Upper lobe of left lung (tissue), 6 donors: Measurements from ENCODE around the gene FOSL2. TPM values are rescaled to one million over a fixed set of nuclear protein-coding genes. Genes with fewer than 3 reads are reported as not detected.

Experiments used
- ATAC-seq, 2 donors: fragments of 200-7000 bp; cut with Tn5 transposase; one replicate each; pipeline ENCODE4 v1.9.1; 2022; ENCODE audit warnings: mild to moderate bottlenecking in 2 of 2, moderate library complexity in 2 of 2; ENCODE audit not compliant: low FRiP score in 2 of 2
- DNase-seq, 2 donors: peaks; one replicate each; pipeline ENCODE4 v3.0.0-alpha.2; 2019 to 2020
- H3K27ac ChIP-seq, 4 donors: fragments of 200-600 bp; sonication (generic); one replicate each; pipeline ENCODE4 v1.5.1; 2016 to 2019
- H3K27me3 ChIP-seq, 4 donors: fragments of 200-600 bp; sonication (generic); one replicate each; pipeline ENCODE4 v1.5.1; 2017 to 2019
- H3K36me3 ChIP-seq, 4 donors: fragments of 200-600 bp; sonication (generic); one replicate each; pipeline ENCODE4 v1.5.1; 2016 to 2019
- H3K4me1 ChIP-seq, 4 donors: fragments of 200-600 bp; sonication (generic); one replicate each; pipeline ENCODE4 v1.5.1; 2018 to 2019
- H3K4me3 ChIP-seq, 4 donors: fragments of 200-600 bp; sonication (generic); one replicate each; pipeline ENCODE4 v1.5.1; 2017 to 2019; ENCODE audit warnings: mild to moderate bottlenecking in 2 of 4, moderate library complexity in 1 of 4
- H3K9me3 ChIP-seq, 4 donors: fragments of 200-600 bp; sonication (generic); one replicate each; pipeline ENCODE4 v1.5.1; 2018 to 2019
- CTCF ChIP-seq, 6 experiments: fragments of 450-650 bp in 4 of 6; fragments of 200-600 bp in 2 of 6; sonication (generic) in 2 of 6; IDR thresholded peaks; one replicate each; pipeline ENCODE4 v1.5.1; 2016 to 2019; ENCODE audit warnings: antibody characterized with exemption in 6 of 6
- EP300 ChIP-seq, 4 donors: sonication (generic); formaldehyde crosslinking; IDR thresholded peaks; one replicate each; pipeline ENCODE4 v1.5.1; 2017; ENCODE audit warnings: antibody characterized with exemption in 4 of 4, control low read depth in 2 of 4
- POLR2A ChIP-seq, 4 donors: fragments of 450-650 bp; IDR thresholded peaks; one replicate each; pipeline ENCODE4 v1.5.1; 2016 to 2017; ENCODE audit warnings: antibody characterized with exemption in 4 of 4, mild to moderate bottlenecking in 2 of 4
- POLR2AphosphoS5 ChIP-seq, 2 donors: sonication (generic); formaldehyde crosslinking; IDR thresholded peaks; one replicate each; pipeline ENCODE4 v1.5.1; 2017; ENCODE audit warnings: antibody characterized with exemption in 2 of 2
- WGBS, 2 donors: methylation state at CpG; one replicate each; pipeline ENCODE4 v1.1.5; 2017 to 2018; 5-methylcytosine and 5-hydroxymethylcytosine counted together
- total RNA-seq, 6 donors: library from RNA; depleted of rRNA in 4 of 6; stranded (reverse); fragments of >200 nt in 4 of 6; gene quantifications; one replicate each; pipeline versions ENCODE4 v1.1.0 to v1.2.1, GENCODE V29; 2016 to 2021
- donor health status: DM: no; HTN: no; CAD: no; lungs with moderate emphysema.
- donor health status: DM: no; HTN: yes; CAD: no; lungs with severe emphysema.

FOSL2 gene
- total RNA-seq, 6 donors from 2014 or later = 71.0 to 137 (median 91.0) TPM

GRCh38 chr2:28373854-28374253, 18.8 kb upstream of the FOSL2 start:
- 69 to 78% methylated on average over 4 of the region's 4 CpGs for WGBS, 2 donors
- Histone ChIP-seq H3K36me3 (no peaks in the 10 kb centered on the region), H3K4me3 (no peak overlapping the region), H3K9me3 (no peaks in the 10 kb centered on the region), H3K27ac (no peak overlapping the region), H3K4me1 (peaks cover 7 to 16% (median 14%) of the 10 kb centered on the region in 4 donors), H3K27me3 (no peaks in the 10 kb centered on the region)
- TF ChIP-seq CTCF (IDR thresholded peaks at IDR 0.05) (no peak), POLR2AphosphoS5 (IDR thresholded peaks at IDR 0.05) (no peak), POLR2A (IDR thresholded peaks at IDR 0.05) (no peak), EP300 (IDR thresholded peaks at IDR 0.05) (no peak)
- DNase-seq = no peak
- ATAC-seq = no peak

GRCh38 chr2:28374331-28374730, 18.3 kb upstream of the FOSL2 start:
- DNase-seq (no peak), ATAC-seq (no peak)
- no peak overlapping the region for H3K27ac ChIP-seq
- H3K36me3 ChIP-seq = no peaks in the 10 kb centered on the region
- no peak for TF ChIP-seq CTCF (IDR thresholded peaks at IDR 0.05)
- TF ChIP-seq EP300 (IDR thresholded peaks at IDR 0.05) = no peak
- TF ChIP-seq POLR2AphosphoS5 (IDR thresholded peaks at IDR 0.05) = no peak
- no peak for TF ChIP-seq POLR2A (IDR thresholded peaks at IDR 0.05)
- no peaks in the 10 kb centered on the region for H3K27me3 ChIP-seq
- no peaks in the 10 kb centered on the region for H3K9me3 ChIP-seq
- H3K4me1 ChIP-seq = peaks cover 9 to 20% (median 16%) of the 10 kb centered on the region in 4 donors
- 84 to 95% methylated on average over 5 of the region's 5 CpGs for WGBS, 2 donors
- no peak overlapping the region for H3K4me3 ChIP-seq

GRCh38 chr2:28375236-28375635, 17.4 kb upstream of the FOSL2 start:
- Histone ChIP-seq H3K4me1 (peaks cover 9 to 23% (median 16%) of the 10 kb centered on the region in 4 donors), H3K4me3 (no peak overlapping the region), H3K36me3 (no peaks in the 10 kb centered on the region), H3K9me3 (no peaks in the 10 kb centered on the region), H3K27me3 (no peaks in the 10 kb centered on the region), H3K27ac (no peak overlapping the region)
- 82 to 86% methylated on average over 3 of the region's 3 CpGs for WGBS, 2 donors
- no peak for DNase-seq
- ATAC-seq = no peak
- TF ChIP-seq POLR2A (IDR thresholded peaks at IDR 0.05) = no peak
- TF ChIP-seq EP300 (IDR thresholded peaks at IDR 0.05) = no peak
- no peak for TF ChIP-seq CTCF (IDR thresholded peaks at IDR 0.05)
- TF ChIP-seq POLR2AphosphoS5 (IDR thresholded peaks at IDR 0.05) = no peak

- Histone ChIP-seq H3K36me3 (no peaks in the 10 kb centered on the region), H3K9me3 (no peaks in the 10 kb centered on the region), H3K27me3 (no peaks in the 10 kb centered on the region), H3K27ac (no peak overlapping the region), H3K4me3 (no peak overlapping the region), H3K4me1 (peaks cover 9 to 23% (median 16%) of the 10 kb centered on the region in 4 donors)
- TF ChIP-seq POLR2AphosphoS5 (IDR thresholded peaks at IDR 0.05) (no peak), POLR2A (IDR thresholded peaks at IDR 0.05) (no peak), CTCF (IDR thresholded peaks at IDR 0.05) (no peak), EP300 (IDR thresholded peaks at IDR 0.05) (no peak)
- WGBS, 2 donors = 94 to 98% methylated on average over 7 to 8 of the region's 8 CpGs
- ATAC-seq = no peak
- DNase-seq = no peak
Measured at GRCh38 chr2:28375742-28376631, 16.7 kb upstream of the FOSL2 start.
